ENCODE data around the gene ACVR1B. TPM values are rescaled to one million over a fixed set of nuclear protein-coding genes. Genes with fewer than 3 reads are reported as not detected.
A peak's percentile ranks its signal among the peaks of the same experiment; 100 is the strongest.

Gene ACVR1B
- total RNA-seq, 1 donor from 2014 or later, result 13.8 TPM

GRCh38 chr12:51972422-51972812, 20.9 kb downstream of the ACVR1B start:
- Histone ChIP-seq H3K27ac (no peak overlapping the region), H3K9me3 (ENCODE audit: low read depth) (no peaks in the 10 kb centered on the region), H3K4me3 (no peak overlapping the region), H2AFZ (replicated peaks) (no peak overlapping the region), H3K79me2 (ENCODE audit: low read depth) (peaks cover 49% of the 10 kb centered on the region), H3K9ac (no peak overlapping the region), H3K4me2 (no peak overlapping the region), H3K36me3 (no peaks in the 10 kb centered on the region), H4K20me1 (ENCODE audit: low read depth) (peaks cover 78% of the 10 kb centered on the region), H3F3A (ENCODE audit: low read depth) (no peaks in the 10 kb centered on the region), H3K27me3 (no peaks in the 10 kb centered on the region), H3K4me1 (peaks cover 15% of the 10 kb centered on the region)
- Mint-ChIP-seq H3K36me3 (peaks cover 18% of the 10 kb centered on the region), H3K27ac (no peak overlapping the region), H3K4me1 (peaks cover 36% of the 10 kb centered on the region), H3K27me3 (ENCODE audit: insufficient read depth, low read depth) (no peaks in the 10 kb centered on the region), H3K4me3 (no peak overlapping the region), H3K9me3 (no peaks in the 10 kb centered on the region)
- TF ChIP-seq EZH2phosphoT487 (IDR thresholded peaks at IDR 0.05), result no peak
- TF ChIP-seq, protein P1, sequence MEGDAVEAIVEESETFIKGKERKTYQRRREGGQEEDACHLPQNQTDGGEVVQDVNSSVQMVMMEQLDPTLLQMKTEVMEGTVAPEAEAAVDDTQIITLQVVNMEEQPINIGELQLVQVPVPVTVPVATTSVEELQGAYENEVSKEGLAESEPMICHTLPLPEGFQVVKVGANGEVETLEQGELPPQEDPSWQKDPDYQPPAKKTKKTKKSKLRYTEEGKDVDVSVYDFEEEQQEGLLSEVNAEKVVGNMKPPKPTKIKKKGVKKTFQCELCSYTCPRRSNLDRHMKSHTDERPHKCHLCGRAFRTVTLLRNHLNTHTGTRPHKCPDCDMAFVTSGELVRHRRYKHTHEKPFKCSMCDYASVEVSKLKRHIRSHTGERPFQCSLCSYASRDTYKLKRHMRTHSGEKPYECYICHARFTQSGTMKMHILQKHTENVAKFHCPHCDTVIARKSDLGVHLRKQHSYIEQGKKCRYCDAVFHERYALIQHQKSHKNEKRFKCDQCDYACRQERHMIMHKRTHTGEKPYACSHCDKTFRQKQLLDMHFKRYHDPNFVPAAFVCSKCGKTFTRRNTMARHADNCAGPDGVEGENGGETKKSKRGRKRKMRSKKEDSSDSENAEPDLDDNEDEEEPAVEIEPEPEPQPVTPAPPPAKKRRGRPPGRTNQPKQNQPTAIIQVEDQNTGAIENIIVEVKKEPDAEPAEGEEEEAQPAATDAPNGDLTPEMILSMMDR (IDR thresholded peaks at IDR 0.05), result no peak
- DNase-seq (ENCODE audit: low spot score), result no peak

DNA sequence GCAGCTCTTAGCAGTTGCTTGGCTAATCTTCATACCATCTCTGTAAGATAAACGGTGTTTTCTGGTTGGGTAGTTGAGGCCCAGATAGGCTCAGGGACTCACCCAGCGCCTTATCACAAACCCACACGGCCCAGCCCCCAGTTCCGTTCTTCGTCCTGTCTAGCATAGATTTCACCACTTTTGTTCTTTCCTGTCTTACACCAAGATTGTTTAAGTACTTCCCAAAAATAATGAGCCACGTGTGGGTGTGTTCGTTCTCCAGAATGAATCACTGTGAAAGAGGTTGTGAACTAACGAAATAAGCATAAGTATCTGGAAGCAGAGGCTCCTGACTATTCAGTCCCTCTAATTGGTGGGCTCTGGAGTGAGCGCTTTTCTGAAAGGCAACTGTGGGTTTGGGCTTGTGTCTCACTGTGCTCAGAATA, 21.4 kb downstream of the ACVR1B start:
- Mint-ChIP-seq H3K4me1 (peaks cover 36% of the 10 kb centered on the region), H3K4me3 (no peak overlapping the region), H3K27me3 (ENCODE audit: insufficient read depth, low read depth) (no peaks in the 10 kb centered on the region), H3K9me3 (no peaks in the 10 kb centered on the region), H3K27ac (no peak overlapping the region), H3K36me3 (peaks cover 19% of the 10 kb centered on the region)
- Histone ChIP-seq H3K79me2 (ENCODE audit: low read depth) (peaks cover 48% of the 10 kb centered on the region), H2AFZ (replicated peaks) (no peak overlapping the region), H3K4me1 (peaks cover 15% of the 10 kb centered on the region), H3K27ac (no peak overlapping the region), H3K4me3 (no peak overlapping the region), H4K20me1 (ENCODE audit: low read depth) (peaks cover 75% of the 10 kb centered on the region), H3K9ac (no peak overlapping the region), H3F3A (ENCODE audit: low read depth) (no peaks in the 10 kb centered on the region), H3K9me3 (ENCODE audit: low read depth) (no peaks in the 10 kb centered on the region), H3K27me3 (no peaks in the 10 kb centered on the region), H3K4me2 (peak overlapping the region; percentile 27), H3K36me3 (no peaks in the 10 kb centered on the region)
- TF ChIP-seq, protein P1 (IDR thresholded peaks at IDR 0.05), result no peak
- TF ChIP-seq EZH2 (IDR thresholded peaks at IDR 0.05), result no peak
- no peak for TF ChIP-seq EZH2phosphoT487 (IDR thresholded peaks at IDR 0.05)
- DNase-seq (ENCODE audit: low spot score), result no peak

GRCh38 chr12:51973560-51973959, 22.1 kb downstream of the ACVR1B start:
- Mint-ChIP-seq H3K9me3 (no peaks in the 10 kb centered on the region), H3K4me3 (no peak overlapping the region), H3K27ac (no peak overlapping the region), H3K36me3 (peaks cover 24% of the 10 kb centered on the region), H3K4me1 (peaks cover 36% of the 10 kb centered on the region), H3K27me3 (ENCODE audit: insufficient read depth, low read depth) (peaks cover 2% of the 10 kb centered on the region)
- Histone ChIP-seq H4K20me1 (ENCODE audit: low read depth) (peaks cover 68% of the 10 kb centered on the region), H3K4me1 (peaks cover 15% of the 10 kb centered on the region), H3K9ac (no peak overlapping the region), H3K27ac (no peak overlapping the region), H3F3A (ENCODE audit: low read depth) (no peaks in the 10 kb centered on the region), H3K4me2 (no peak overlapping the region), H3K9me3 (ENCODE audit: low read depth) (no peaks in the 10 kb centered on the region), H3K27me3 (no peaks in the 10 kb centered on the region), H3K79me2 (ENCODE audit: low read depth) (peaks cover 43% of the 10 kb centered on the region), H3K4me3 (no peak overlapping the region), H3K36me3 (no peaks in the 10 kb centered on the region), H2AFZ (replicated peaks) (no peak overlapping the region)
- TF ChIP-seq, protein P1 (IDR thresholded peaks at IDR 0.05), result no peak
- TF ChIP-seq EZH2phosphoT487 (IDR thresholded peaks at IDR 0.05), result no peak
- no peak for DNase-seq (ENCODE audit: low spot score)
